ENCODE results near the gene MCU. TPM values are rescaled to one million over a fixed set of nuclear protein-coding genes. Genes with fewer than 3 reads are reported as not detected.

The MCU gene
- total and polyA plus RNA-seq, 2 donors (not counting 1 experiment from before 2014, with no cell fraction given) = 11.7 to 21.1 TPM

DNA sequence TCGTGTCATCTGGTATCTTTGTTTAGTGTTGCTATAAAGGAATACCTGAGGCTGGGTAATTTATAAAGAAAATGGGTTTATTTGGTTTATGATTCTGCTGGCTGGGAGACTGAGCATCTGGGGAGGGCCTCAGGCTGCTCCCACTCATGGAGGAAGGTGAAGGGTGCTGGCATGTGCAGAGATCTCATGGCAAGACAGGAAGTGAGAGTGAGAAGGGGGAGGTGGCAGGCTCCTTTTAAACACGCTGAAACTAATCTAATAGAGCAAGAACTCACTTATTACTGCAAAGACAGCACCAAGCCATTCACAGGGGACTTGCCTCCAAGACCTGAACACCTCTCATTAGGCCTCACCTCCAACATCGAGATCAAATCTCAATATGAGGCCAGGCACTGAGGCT lies 212.9 kb downstream of the MCU start:
- 100% methylated on average over 2 of the region's 3 CpGs for WGBS (ENCODE audit: insufficient coverage)
- Mint-ChIP-seq H3K27ac (no peak overlapping the region), H3K4me1 (peaks cover 4% of the 10 kb centered on the region), H3K9me3 (ENCODE audit: insufficient read depth) (no peaks in the 10 kb centered on the region), H3K27me3 (no peaks in the 10 kb centered on the region), H3K4me3 (no peak overlapping the region)
- Histone ChIP-seq H2AFZ (ENCODE audit: insufficient read depth, low read depth, low read length, poor library complexity, severe bottlenecking) (no peak overlapping the region), H3K4me1 (ENCODE audit: control insufficient read depth in 2 of 2, insufficient read depth in 2 of 2, low read length in 2 of 2) (no peaks in the 10 kb centered on the region), H3K4me2 (replicated peaks; ENCODE audit: low read depth, low read length, poor library complexity, severe bottlenecking) (no peak overlapping the region), H3K27ac (ENCODE audit: low read length in 2 of 2) (no peak overlapping the region), H3K9me3 (ENCODE audit: control extremely low read depth in 1 of 3, control insufficient read depth in 2 of 3, insufficient read depth in 1 of 3, low read length in 2 of 3) (no peaks in the 10 kb centered on the region), H3K4me3 (ENCODE audit: control extremely low read depth in 1 of 5, extremely low read depth in 1 of 5, insufficient read depth in 1 of 5, low read depth in 2 of 5, low read length in 4 of 5) (no peak overlapping the region), H3K27me3 (replicated peaks in 1 of 4; ENCODE audit: control extremely low read depth in 1 of 4, control insufficient read depth in 3 of 4, insufficient read depth in 4 of 4, low read length in 3 of 4) (no peaks in the 10 kb centered on the region), H3K9ac (ENCODE audit: low read length) (no peak overlapping the region), H3K79me2 (ENCODE audit: control insufficient read depth, insufficient read depth, low read length) (no peaks in the 10 kb centered on the region), H4K20me1 (ENCODE audit: control insufficient read depth, insufficient read depth, low read length, poor library complexity, severe bottlenecking) (no peaks in the 10 kb centered on the region), H3K36me3 (replicated peaks in 1 of 2; ENCODE audit: control extremely low read depth in 1 of 2, control insufficient read depth in 1 of 2, extremely low read depth in 1 of 2, insufficient read depth in 2 of 2, low read length in 1 of 2) (no peaks in the 10 kb centered on the region)
- no peak for DNase-seq
- ChIA-PET POLR2A (no interaction called here), CTCF (no interaction called here)
- TF ChIP-seq, protein P1, sequence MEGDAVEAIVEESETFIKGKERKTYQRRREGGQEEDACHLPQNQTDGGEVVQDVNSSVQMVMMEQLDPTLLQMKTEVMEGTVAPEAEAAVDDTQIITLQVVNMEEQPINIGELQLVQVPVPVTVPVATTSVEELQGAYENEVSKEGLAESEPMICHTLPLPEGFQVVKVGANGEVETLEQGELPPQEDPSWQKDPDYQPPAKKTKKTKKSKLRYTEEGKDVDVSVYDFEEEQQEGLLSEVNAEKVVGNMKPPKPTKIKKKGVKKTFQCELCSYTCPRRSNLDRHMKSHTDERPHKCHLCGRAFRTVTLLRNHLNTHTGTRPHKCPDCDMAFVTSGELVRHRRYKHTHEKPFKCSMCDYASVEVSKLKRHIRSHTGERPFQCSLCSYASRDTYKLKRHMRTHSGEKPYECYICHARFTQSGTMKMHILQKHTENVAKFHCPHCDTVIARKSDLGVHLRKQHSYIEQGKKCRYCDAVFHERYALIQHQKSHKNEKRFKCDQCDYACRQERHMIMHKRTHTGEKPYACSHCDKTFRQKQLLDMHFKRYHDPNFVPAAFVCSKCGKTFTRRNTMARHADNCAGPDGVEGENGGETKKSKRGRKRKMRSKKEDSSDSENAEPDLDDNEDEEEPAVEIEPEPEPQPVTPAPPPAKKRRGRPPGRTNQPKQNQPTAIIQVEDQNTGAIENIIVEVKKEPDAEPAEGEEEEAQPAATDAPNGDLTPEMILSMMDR (IDR thresholded peaks at IDR 0.05) = no peak
- no peak for TF ChIP-seq EZH2 (IDR thresholded peaks at IDR 0.05; ENCODE audit: borderline replicate concordance, insufficient read depth, low read depth, low read length, poor library complexity, severe bottlenecking)
- intact Hi-C loops (cut with micrococcal nuclease) = no loop called here
- no peak for ATAC-seq (ENCODE audit: low read depth)

DNA sequence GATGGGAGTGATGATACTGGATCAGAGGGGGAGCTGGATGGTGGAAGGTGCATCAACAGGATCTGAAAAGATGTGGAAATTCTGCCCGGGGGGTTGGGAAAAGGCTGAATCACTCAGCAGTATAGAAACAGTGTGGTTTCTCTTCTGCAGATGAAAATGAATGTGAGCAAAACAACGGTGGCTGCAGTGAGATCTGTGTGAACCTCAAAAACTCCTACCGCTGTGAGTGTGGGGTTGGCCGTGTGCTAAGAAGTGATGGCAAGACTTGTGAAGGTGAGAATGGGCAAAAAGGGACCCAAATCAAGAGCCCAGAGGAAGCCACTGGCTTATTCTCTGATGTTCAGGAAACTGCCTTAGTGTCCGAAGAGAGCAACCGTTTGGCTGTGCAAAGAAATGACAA lies 214.5 kb downstream of the MCU start:
- peaks cover 4% of the 10 kb centered on the region for H3K4me1 Mint-ChIP-seq
- Histone ChIP-seq H3K36me3 (replicated peaks in 1 of 2; ENCODE audit: control extremely low read depth in 1 of 2, control insufficient read depth in 1 of 2, extremely low read depth in 1 of 2, insufficient read depth in 2 of 2, low read length in 1 of 2) (no peaks in the 10 kb centered on the region), H3K9me3 (ENCODE audit: control extremely low read depth in 1 of 3, control insufficient read depth in 2 of 3, insufficient read depth in 1 of 3, low read length in 2 of 3) (no peaks in the 10 kb centered on the region), H2AFZ (ENCODE audit: insufficient read depth, low read depth, low read length, poor library complexity, severe bottlenecking) (no peak overlapping the region), H3K27ac (ENCODE audit: low read length in 2 of 2) (no peak overlapping the region), H3K4me1 (ENCODE audit: control insufficient read depth in 2 of 2, insufficient read depth in 2 of 2, low read length in 2 of 2) (no peaks in the 10 kb centered on the region), H3K9ac (ENCODE audit: low read length) (no peak overlapping the region), H3K27me3 (replicated peaks in 1 of 4; ENCODE audit: control extremely low read depth in 1 of 4, control insufficient read depth in 3 of 4, insufficient read depth in 4 of 4, low read length in 3 of 4) (no peaks in the 10 kb centered on the region), H3K4me2 (replicated peaks; ENCODE audit: low read depth, low read length, poor library complexity, severe bottlenecking) (no peak overlapping the region), H4K20me1 (ENCODE audit: control insufficient read depth, insufficient read depth, low read length, poor library complexity, severe bottlenecking) (no peaks in the 10 kb centered on the region), H3K4me3 (ENCODE audit: control extremely low read depth in 1 of 5, extremely low read depth in 1 of 5, insufficient read depth in 1 of 5, low read depth in 2 of 5, low read length in 4 of 5) (no peak overlapping the region), H3K79me2 (ENCODE audit: control insufficient read depth, insufficient read depth, low read length) (no peaks in the 10 kb centered on the region)
- ChIA-PET CTCF (no interaction called here), POLR2A (no interaction called here)
- H3K27ac Mint-ChIP-seq = no peak overlapping the region
- intact Hi-C loops (cut with micrococcal nuclease) = no loop called here
- no peaks in the 10 kb centered on the region for H3K27me3 Mint-ChIP-seq
- DNase-seq = no peak
- no peaks in the 10 kb centered on the region for H3K9me3 Mint-ChIP-seq (ENCODE audit: insufficient read depth)
- no peak overlapping the region for H3K4me3 Mint-ChIP-seq
- no peak for ATAC-seq (ENCODE audit: low read depth)
- TF ChIP-seq, protein P1 (IDR thresholded peaks at IDR 0.05) = no peak
- 89% methylated on average over 6 of the region's 6 CpGs for WGBS (ENCODE audit: insufficient coverage)

Measured in B cell (primary cell).